Loucy (cell line): ENCODE data around the gene CAPN9.

ENCODE experiments used
- CTCF ChIP-seq: fragments of 200-600 bp; sonication (generic); conservative IDR thresholded peaks from 2 replicates; pipeline ENCODE4 v1.5.1; 2014; ENCODE audit warnings: mild to moderate bottlenecking, antibody characterized with exemption, low read length
- EZH2phosphoT487 ChIP-seq: fragments of 200-600 bp; IDR thresholded peaks from 2 replicates; pipeline ENCODE4 v1.6.1; 2018; ENCODE audit warnings: antibody characterized with exemption, mild to moderate bottlenecking, moderate library complexity, borderline replicate concordance

GRCh38 chr1:230706020-230706699, 41.0 kb upstream of the CAPN9 start:
- no peak for TF ChIP-seq CTCF
- no peak for TF ChIP-seq EZH2phosphoT487
